GM21717 (cell line): ENCODE measurements around the gene MYCBP.
"Not testable (repeated sequence)": the region's sequence is repeated elsewhere in the genome, so short reads cannot be mapped to it uniquely, and the experiment has no call there.

ENCODE experiments used
- ATAC-seq: cut with Tn5 transposase; IDR thresholded peaks from one replicate; pipeline ENCODE4 v1.9.1; 2021; ENCODE audit warnings: mild to moderate bottlenecking, moderate library complexity; ENCODE audit not compliant: unreplicated experiment

The MYCBP gene

GRCh38 chr1:38870996-38871395, 2.2 kb downstream of the MYCBP start:
- ATAC-seq = no peak

GRCh38 chr1:38867208-38867607, 5.9 kb downstream of the MYCBP start:
- ATAC-seq = no peak

- no peak for ATAC-seq
Observed at GRCh38 chr1:38865112-38865715, 7.9 kb downstream of the MYCBP start.

- ATAC-seq = no peak
Observed at GRCh38 chr1:38860454-38860795, 12.7 kb downstream of the MYCBP start.

- ATAC-seq = peak; percentile 90
Observed at GRCh38 chr1:38859561-38860453, 13.3 kb downstream of the MYCBP start, which contains the start of gene RRAGC. Gene RRAGC, minus strand, starts transcription at chr1:38859772. Its CDS starts 126 bp downstream, at chr1:38859646.

- ATAC-seq = peak; percentile 39
Observed at GRCh38 chr1:38858833-38859560, 14.2 kb downstream of the MYCBP start.

GRCh38 chr1:38852780-38853179, 20.4 kb downstream of the MYCBP start:
- no peak for ATAC-seq

- ATAC-seq = no peak
Observed at GRCh38 chr1:38848071-38848470, 25.1 kb downstream of the MYCBP start.

GRCh38 chr1:38846210-38846609, 26.9 kb downstream of the MYCBP start:
- no peak for ATAC-seq

- ATAC-seq = not testable (repeated sequence)
Observed at GRCh38 chr1:38845088-38845487, 28.1 kb downstream of the MYCBP start.

- no peak for ATAC-seq
Observed at GRCh38 chr1:38840281-38840680, 32.9 kb downstream of the MYCBP start.

GRCh38 chr1:38839363-38839762, 33.8 kb downstream of the MYCBP start:
- no peak for ATAC-seq

GRCh38 chr1:38836316-38836715, 36.8 kb downstream of the MYCBP start:
- ATAC-seq = not testable (repeated sequence)

GRCh38 chr1:38834937-38835827, 38.0 kb downstream of the MYCBP start:
- peak; percentile 56 for ATAC-seq

- no peak for ATAC-seq
Observed at GRCh38 chr1:38834221-38834782, 38.8 kb downstream of the MYCBP start.

GRCh38 chr1:38833146-38833545, 40.0 kb downstream of the MYCBP start:
- no peak for ATAC-seq

GRCh38 chr1:38832370-38832734, 40.8 kb downstream of the MYCBP start:
- no peak for ATAC-seq

- no peak for ATAC-seq
Observed at GRCh38 chr1:38831731-38832369, 41.3 kb downstream of the MYCBP start.

- ATAC-seq = no peak
Observed at GRCh38 chr1:38829368-38829767, 43.8 kb downstream of the MYCBP start.

GRCh38 chr1:38827318-38827717, 45.8 kb downstream of the MYCBP start:
- no peak for ATAC-seq
